Stimulated activated CD8-positive, alpha-beta memory T cell treated with anti-CD3 and anti-CD28 coated beads, Interleukin-15, amount 100 ng/mL, for 48 hours (primary cell): Measurements from ENCODE around the gene DIDO1.

Experiments used
- DNase-seq, 2 donors: peaks; one replicate each; pipeline ENCODE4 v3.0.0-alpha.2; 2020; ENCODE audit warnings: low read depth in 2 of 2

The DIDO1 gene

DNA sequence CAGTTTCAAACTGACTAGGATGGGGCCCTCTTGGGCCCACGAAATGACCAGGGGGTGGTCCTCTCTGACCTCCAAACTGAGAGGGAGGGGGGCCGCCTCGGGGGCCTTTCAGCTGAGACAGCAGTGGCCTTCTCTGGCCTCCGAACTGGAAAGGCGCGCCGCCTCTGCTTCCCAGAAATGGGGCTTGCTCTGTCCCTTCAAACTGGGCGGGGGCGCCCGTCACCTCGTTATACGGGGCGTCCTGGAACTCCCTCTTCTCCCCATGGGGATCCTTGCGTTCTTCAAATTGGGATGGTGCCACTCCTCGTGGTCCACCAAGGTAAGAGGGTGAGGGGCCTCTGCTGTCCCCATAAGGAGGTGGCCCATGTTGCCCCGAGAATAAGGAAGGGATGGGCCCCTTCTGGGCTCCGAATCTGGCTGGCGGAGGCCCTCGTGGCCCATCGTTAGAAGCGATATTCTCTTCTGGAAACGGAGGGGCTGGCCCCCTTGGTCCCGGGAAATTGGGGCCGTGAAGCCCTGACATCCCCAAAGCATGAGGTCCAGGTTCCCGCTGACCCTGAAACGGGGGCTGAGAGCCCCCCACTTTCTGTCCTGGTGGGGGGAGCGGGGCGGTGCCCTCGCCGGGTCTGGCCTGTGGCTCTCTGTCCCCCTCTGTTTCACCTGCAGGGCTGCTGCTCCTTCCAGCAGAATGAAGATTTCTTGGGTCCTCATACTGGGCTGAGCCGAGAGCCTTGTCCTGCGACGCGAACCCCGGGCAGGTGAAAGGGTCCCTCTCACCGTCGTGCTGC lies 46.0 kb downstream of the DIDO1 start:
- no peak for DNase-seq

DNA sequence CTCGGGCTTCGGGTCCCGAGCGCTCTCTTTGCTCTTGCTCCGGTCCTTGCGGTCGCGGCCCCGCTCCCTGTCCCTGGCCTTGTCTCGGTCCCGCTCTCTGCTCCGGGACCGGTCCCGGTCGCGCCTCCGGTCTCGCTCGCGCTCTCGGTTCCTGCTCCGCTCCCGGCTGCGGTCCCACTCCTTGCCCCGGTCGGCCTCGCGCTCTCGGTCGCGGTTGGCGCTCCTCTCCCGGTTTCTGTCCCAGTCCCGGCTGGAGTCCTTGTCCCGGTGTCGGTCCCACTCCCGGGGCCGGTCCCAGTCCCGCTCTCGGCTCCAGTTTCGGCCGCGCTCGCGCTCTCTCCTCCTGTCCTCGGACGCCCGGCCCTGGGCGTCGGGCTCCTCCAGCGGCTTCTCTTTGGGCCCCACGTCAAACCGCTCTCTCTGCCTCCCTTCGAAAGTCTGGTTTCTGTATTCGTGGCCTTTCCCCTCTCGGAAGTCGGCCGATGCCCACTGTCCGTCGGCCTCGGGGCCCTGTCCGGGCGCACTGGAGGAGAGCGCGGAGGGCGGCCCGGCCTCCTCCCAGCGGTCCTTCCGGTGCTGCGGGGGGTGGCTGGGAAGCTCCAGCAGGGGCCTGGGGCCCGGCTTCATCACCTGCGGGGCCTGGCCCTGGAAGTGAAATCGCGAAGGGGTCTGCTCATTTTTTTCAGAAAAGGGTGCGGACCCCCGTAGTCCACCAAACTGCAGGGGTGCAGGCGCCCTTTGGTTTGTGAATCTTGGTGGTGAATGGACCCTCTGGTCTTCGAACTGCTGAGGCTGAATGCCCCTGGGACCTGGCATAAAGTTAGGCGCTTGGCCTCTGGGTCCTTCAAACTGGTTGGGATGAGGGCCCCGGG lies 46.8 kb downstream of the DIDO1 start:
- DNase-seq: no peak

DNA sequence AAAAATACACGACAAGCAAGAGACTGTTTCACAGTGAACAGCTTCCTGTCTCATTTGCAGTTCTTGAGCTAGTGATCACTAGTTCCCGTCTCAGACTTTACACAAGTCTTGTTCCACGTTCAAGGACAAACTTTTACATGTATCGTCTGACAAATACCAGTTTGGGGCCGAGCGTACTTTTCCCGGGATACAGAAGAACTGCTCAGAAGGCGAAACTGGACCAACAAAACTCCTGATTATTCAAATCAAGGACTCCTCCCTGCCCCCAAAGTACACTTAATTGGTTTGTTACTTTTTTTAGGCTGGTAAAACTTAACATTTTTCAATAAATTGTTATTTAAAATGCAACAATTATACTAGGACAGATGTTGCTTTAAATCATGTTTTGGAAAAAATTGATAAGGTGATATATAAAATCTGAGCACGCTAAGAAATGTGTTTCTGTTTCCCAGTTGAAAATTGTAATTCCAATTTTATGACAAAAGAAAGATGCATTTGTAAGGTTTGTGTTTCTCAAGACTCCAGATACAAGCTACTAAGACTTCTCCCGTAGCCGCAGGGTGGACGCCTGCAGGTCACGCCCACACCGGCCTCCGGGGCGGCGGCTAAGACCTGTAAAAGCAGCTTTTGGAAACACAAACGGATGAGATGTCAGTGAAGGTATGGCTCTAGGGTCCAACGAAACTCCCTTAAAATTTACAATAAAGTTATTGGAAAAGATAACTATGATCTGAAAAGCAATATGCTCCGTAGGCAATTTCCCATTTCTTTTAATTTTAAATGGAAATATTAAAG lies 47.9 kb downstream of the DIDO1 start:
- DNase-seq: no peak

DNA sequence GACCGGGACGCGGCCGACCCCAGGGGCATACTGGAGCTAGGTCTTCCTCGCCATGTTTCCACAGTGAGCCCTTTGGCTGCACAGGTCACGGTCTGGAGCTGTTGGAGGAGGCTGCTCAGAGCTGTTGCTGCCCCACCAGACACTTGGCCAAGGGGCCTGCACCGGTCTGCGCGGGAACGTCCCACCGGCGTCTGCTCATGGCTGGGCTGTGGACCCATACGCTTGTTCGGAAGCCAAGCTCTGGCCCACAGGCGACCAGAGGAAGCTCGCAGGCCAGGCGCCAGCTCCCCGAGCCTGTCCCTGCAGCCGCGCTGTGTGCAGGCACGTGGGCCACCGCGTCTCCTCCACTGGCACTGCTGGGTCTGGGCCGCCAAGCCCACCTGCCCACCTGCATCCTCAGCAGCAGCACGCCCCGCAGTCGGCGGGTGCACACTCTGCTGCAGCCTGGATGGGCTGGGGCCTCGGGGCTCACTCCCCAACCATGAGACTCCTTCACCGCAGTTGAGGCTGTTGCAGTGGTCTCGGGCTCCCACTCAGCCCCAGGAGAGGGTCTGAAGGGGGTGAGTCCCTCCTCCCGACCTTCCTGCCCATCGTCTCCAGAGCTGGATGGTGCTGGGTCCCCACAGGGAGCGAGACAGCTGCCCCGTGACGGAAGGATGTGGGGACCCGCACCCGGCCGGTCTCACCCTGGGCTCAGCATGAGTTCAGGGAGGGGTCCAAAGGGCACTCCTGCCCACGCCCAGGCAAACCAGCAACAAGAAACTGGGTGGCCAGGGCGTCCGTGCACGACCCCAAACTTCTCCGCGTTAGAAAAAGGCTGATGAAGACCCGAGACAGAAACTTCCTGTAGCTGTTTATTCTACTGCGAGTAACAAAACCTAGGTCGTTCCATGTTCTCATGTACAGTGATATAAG lies 49.1 kb downstream of the DIDO1 start:
- no peak for DNase-seq

DNA sequence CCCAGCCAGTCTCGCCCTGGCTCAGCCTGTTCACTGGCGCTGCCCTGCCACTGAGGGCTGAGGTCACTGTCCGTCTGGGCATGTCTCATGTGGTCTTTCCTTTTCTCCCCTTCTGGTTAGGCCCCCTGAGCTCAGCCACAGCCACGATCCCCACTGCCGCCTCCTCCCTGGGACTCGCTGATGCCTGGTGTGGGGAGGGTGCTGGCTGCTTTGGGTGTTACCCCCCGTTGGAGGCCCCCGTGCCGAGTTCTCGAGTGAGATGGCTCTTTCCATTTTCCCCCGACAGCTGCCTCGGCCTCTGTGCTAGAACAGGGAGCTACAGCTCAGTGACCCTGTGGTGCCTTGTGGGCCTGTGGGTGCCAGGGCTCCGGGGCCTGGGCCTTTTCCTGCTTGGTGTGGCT lies 49.8 kb downstream of the DIDO1 start:
- no peak for DNase-seq

DNA sequence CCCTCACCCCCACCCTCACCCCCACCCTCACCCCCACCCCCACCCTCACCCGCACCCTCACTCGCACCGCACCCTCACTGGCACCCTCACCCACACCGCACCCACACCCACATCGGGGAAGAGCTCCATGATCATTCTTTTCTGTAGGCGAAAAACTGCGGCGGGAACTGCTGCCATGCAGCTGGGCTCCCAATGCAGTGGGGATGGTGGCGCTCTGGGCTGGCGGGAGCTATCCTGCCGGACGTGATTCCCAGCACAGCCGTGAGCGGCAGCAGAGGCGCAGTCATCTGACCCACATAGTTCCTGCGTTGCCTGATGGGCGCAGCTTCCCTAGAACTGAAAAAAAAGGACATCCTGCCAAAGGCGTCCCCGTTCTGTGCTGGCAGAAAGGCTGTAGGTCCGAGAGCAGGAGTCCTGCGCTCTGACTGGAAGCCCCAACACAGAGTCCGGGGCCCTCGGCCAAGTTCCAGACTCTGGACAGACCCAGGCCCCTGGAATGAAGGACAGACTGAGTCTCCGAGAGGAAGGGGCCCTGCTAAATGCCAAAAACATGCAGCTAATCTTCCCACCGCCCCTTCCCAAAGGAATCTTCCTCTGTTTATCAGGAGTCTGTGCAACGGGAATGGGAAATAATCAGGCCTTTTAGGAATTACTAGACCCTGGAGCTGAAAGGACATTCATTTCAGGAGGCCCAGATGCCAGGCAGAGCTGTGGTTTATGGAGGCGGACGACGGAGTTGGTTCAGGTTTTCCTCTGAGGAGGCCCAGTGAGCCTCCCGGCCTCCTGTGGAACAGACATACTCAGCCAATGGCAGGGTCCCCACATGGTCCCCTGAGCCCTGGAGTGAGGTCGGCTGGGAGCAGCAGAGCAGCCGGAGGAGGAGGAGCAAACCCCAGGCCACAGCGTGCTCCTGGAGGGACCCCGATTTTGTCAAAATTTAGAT lies 50.6 kb downstream of the DIDO1 start:
- DNase-seq: no peak

DNA sequence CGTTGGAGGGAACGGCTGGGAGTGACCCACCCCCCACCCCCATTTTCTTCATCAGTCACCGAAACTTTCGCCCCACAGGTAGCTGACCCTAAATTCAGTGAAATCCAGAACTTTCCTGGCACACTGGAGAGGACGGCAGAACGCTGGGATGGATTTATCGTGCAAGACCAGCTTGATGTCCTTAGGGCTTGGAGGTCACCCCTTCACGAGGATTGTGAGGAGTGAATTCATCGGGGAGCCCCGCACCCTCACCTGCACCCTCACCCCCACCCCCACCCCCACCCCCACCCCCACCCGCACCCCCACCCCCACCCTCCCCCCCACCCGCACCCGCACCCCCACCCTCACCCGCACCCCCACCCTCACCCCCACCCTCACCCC lies 51.4 kb downstream of the DIDO1 start:
- no peak for DNase-seq

DNA sequence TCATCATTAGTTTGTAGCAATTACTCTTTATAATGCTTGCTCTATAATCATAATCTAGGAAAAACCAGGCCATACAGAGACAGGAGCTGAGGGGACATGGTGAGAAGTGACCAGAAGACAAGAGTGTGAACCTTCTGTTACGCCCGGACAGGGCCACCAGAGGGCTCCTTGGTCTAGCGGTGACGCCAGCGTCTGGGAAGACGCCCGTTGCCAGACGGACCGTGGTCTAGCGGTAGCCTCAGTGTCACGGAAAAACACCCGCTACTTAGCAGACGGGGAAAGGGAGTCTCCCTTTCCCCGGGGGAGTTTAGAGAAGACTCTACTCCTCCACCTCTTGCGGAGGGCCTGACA lies 52.6 kb downstream of the DIDO1 start:
- peak in 1 of 2 donors; percentile 23 for DNase-seq

DNA sequence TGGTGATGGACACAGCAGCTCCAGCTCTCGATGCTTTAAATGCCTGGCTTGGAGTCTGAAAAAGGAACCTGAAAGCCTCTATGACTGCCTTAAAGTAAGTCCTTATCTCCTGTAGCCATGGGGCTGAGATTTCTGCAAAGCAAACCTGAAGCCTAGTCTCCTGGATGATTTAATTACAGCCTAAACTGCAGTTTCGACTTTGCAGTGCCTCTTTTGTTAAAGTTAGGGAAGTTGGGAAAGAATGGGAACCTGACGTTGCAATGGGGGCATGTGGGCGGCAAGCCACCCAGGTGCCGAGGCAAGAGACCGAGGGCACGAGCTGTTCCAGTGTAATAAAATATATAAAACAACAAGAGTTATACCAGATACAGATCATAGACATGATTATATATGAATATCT lies 53.0 kb downstream of the DIDO1 start:
- DNase-seq: no peak

DNA sequence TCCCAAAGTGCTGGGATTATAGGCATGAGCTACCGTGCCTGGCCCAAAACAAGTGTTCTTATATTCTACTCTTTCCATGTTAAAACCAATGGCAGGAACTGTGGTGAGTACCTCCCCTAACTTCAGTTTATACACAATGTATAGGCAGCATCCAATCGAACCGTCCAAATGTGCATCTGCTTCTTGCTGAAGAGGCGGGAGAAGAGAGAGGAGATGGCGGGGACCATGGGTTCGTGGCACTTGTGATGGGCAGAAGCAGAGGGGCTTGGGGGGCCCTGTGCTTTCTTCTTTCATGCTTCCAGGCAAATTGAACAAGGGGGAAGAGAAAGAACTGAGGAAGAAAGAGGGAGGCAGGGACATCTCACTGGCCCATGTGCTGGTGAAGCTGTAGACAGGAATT lies 53.4 kb downstream of the DIDO1 start:
- no peak for DNase-seq

DNA sequence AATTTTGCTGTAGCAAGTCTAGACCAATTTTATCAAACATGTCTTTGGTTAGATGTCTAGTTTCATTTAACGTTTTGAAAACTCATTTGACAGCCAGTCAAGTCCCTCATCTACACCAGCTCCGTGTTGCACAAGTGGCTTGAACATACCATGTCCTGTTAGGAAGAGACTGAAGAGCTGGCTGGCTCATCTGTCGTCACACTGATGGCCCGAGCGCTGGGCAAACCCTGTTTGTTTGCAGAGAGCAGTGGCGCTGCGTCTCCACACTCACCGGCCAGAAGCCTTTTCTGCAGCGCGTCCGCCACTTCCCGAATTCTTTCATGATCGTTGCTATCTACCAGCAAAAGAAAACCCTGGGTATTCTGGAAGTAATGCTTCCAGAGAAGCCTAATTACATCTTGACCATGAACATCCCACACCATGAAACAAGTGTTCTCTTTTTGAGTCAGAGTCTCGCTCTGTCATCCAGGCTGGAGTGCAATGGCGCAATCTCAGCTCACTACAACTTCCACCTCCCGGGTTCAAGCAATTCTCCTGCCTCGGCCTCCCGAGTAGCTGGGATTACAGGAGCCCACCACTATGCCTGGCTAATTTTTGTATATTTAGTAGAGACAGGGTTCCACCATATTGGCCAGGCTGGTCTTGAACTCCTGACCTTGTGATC lies 54.0 kb downstream of the DIDO1 start:
- no peak for DNase-seq

DNA sequence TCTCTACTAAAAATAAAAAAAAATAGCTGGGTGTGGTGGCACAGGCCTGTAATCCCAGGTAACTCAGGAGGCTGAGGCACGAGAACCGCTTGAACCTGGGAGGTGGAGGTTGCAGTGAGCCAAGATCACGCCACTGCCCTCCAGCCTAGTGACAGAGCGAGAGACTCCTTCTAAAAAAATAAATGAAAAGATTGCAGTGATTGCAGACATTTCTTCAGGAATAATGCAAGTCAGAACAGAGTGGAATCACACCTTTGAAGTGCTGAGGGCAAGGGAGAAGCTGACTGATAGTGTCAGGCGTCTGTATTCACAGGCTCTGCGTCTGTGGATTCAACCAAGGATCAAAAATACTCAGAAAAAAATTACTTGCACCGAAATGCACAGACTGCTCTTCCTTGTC lies 62.1 kb downstream of the DIDO1 start:
- no peak for DNase-seq

DNA sequence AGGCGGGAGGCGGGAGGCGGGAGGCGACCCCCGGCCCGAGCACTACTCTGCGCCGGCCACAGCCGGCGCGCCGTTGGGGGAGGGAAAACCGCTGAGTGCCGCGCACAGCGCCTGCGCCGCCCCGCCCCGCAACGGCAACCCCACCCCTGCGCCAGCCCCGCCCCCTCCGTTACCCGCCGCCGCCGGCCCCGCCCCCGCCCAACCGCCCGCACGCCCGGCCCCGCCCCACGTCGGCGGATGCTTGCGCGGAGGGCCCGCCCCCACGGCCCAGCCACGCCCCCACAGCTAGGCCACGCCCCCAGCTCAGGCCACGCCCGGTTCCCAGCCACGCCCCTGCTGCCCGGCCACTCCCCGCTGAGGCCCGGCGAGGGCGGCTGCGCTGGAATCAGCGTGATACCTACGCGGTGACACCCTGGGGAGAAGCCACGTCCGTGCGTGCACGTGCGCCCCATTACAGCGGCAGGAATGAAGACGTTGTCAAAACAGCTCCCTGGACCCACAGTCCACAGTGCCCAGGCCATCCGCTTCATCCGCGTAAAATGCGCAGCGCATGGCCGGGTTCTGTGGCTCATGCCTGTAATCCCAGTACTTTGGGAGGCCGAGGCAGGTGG lies 64.5 kb downstream of the DIDO1 start, which contains the start of gene TCFL5:
TSS of gene TCFL5 (minus strand) at position 97 of the 611 bp plus-strand sequence. CDS start 152 bp downstream, outside the sequence.
- peak; percentile 80 to 83 for DNase-seq

DNA sequence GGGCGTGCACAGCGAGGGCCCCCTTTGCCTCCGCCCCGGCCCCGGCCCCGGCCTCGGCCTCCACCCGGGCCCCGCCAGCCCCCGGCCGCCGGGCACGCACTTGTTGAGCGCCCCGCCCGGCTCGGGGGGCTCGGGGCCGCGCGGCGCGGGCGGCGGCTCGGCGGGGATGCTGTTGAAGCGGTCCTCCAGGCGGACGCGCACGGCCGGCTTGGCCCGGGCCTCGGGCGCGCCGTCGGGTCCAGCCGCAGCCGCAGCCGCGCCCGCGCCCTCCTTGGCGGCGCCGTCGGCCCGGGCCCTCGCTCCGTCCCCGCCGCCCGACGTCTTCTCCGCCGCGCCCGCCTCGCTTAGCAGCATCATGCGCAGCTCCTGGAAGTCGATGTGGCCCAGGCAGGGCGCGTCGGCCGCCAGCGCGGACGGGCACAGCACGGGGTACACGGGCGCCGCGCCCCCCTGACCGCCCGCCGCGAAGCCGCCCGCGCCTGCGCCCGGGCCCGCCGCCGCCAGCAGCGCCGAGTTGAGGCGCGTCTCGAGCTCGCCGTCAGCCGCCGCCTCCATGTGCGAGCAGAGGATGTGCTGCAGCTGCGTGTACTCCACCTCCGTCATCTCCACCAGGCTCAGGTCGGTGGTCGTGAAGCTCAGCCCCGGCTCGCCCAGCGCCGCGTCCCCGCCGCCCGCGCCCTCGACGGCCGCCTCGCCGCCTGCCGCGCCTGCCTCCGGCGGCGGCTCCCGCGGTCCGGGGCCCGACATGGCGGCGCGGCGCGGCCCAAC lies 65.2 kb downstream of the DIDO1 start:
- DNase-seq: no peak

DNA sequence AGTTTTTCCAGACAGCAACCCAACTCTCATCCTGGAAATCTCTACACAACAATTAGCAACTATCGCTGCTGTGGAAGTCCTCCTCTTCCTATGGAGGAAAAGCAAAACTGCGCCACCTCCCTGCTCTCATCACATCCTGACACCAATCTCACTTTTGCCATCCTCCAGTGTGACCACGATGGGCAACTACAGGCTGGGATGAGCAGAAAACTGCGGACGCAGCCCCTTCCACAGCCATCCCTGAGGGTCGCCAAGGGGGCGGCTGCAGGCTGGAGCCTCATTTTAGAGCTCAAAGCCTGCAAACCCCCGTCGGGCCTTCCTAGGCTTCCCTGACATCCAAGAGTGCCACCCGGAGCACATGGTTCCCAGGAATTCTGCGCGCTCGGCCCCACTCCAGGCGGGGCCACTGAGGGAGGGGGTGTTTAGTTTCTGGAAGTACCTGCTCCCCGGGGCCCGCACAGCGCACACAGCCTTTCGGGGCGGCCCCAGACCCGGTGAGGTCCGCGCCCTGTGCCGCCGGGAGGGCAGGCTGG lies 65.8 kb downstream of the DIDO1 start:
- no peak for DNase-seq

DNA sequence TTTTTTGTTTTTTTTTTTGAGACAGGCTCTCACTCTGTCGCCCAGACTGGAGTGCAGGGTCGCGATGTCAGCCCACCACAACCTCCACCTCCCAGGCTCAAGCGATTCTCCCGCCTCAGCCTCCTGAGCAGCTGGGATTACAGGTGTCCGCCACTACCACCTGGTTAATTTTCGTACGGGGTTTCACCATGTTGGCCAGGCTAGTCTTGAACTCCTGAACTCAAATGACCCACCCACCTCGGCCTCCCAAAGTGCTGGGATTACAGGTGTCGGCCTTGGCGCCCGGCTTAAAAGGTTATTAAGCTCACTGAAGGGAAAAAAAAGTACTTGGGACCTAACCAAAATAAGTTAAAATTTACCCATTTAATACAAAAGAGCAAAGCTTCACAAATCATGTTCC lies 66.6 kb downstream of the DIDO1 start:
- DNase-seq: no peak

DNA sequence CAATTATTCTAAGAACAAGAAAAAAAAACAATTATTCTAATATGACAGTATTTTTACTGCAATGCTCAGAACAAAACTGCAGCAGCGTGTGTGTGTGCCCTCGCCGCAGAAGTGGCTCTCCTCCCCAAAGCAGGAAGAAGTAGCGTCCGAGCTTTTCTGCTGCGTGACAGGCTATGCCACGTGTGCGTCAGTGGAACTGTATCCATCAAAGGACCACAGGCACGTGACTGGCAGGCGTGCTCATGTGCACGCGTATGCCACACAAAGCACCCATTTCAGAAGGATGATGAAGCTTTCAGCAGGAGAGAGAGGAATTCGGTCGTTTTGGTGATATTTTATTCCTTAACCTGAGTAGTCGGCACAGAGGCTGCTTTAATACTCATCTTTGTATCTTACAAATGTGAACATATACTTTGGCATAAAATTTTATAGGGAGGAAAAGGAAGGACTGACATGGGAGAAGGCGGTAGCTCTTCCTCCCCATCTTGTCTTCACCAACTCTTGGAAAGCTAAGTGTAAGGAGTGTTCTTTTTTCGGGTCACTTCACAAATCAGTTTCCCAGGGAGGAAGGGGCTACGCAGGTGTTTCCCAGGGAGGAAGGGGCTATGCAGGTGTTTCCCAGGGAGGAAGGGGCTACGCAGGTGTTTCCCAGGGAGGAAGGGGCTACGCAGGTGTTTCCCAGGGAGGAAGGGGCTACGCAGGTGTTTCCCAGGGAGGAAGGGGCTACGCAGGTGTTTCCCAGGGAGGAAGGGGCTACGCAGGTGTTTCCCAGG lies 68.1 kb downstream of the DIDO1 start:
- no peak for DNase-seq
